HG03460 (cell line): ENCODE measurements around the gene RRAD.

Experiments used
- ATAC-seq: cut with Tn5 transposase; IDR thresholded peaks from one replicate; pipeline ENCODE4 v1.9.1; 2021; ENCODE audit not compliant: unreplicated experiment

The RRAD gene

GRCh38 chr16:66918355-66918754 lies 7.0 kb downstream of the RRAD start:
- ATAC-seq = no peak

GRCh38 chr16:66917741-66918140 lies 7.6 kb downstream of the RRAD start:
- ATAC-seq = no peak

GRCh38 chr16:66916518-66916917 lies 8.8 kb downstream of the RRAD start:
- no peak for ATAC-seq

GRCh38 chr16:66915041-66915440 lies 10.3 kb downstream of the RRAD start:
- no peak for ATAC-seq

GRCh38 chr16:66914541-66914940 lies 10.8 kb downstream of the RRAD start:
- no peak for ATAC-seq

GRCh38 chr16:66913711-66914110 lies 11.6 kb downstream of the RRAD start:
- ATAC-seq = no peak

- no peak for ATAC-seq
Observed at GRCh38 chr16:66913081-66913480, 12.3 kb downstream of the RRAD start.

- ATAC-seq = no peak
Observed at GRCh38 chr16:66911801-66912200, 13.5 kb downstream of the RRAD start.

GRCh38 chr16:66911112-66911511 lies 14.2 kb downstream of the RRAD start:
- ATAC-seq = no peak

GRCh38 chr16:66910175-66910940 lies 15.0 kb downstream of the RRAD start:
- no peak for ATAC-seq

- ATAC-seq = no peak
Observed at GRCh38 chr16:66908762-66909559, 16.4 kb downstream of the RRAD start.

GRCh38 chr16:66908116-66908515 lies 17.2 kb downstream of the RRAD start:
- no peak for ATAC-seq

GRCh38 chr16:66906916-66907836 lies 18.2 kb downstream of the RRAD start:
- no peak for ATAC-seq

- no peak for ATAC-seq
Observed at GRCh38 chr16:66905633-66906539, 19.4 kb downstream of the RRAD start.

GRCh38 chr16:66904846-66905632 lies 20.3 kb downstream of the RRAD start:
- no peak for ATAC-seq

GRCh38 chr16:66904428-66904845 lies 20.9 kb downstream of the RRAD start:
- ATAC-seq = no peak

GRCh38 chr16:66903544-66904427 lies 21.5 kb downstream of the RRAD start:
- ATAC-seq = no peak
